ENCODE data around the gene CLNK. TPM values are rescaled to one million over a fixed set of nuclear protein-coding genes. Genes with fewer than 3 reads are reported as not detected.

CLNK gene
- polyA plus RNA-seq, 1 of the 3 experiments (the other 2 are of a cell fraction): not detected

- 86% methylated on average over 6 of the region's 6 CpGs for WGBS (ENCODE audit: low lambda C conversion rate)
- H3K4me3 ChIP-seq (ENCODE audit: low read depth in 2 of 2, low read length in 1 of 2): no peak overlapping the region
- no peak overlapping the region for H3K4me2 ChIP-seq
- no peaks in the 10 kb centered on the region for H3K9me3 ChIP-seq
- peaks cover 22% of the 10 kb centered on the region; the same call in 1 of the 2 replicates for H3K79me2 ChIP-seq (ENCODE audit: insufficient read depth)
- no peak overlapping the region for H3K9ac ChIP-seq
- H3K27ac ChIP-seq (ENCODE audit: low read depth in 2 of 2, low read length in 1 of 2): no peak overlapping the region
- H3K36me3 ChIP-seq (replicated peaks in 1 of 2; ENCODE audit: control insufficient read depth in 1 of 2, insufficient read depth in 2 of 2, low read length in 1 of 2): peaks cover 23 to 29% of the 10 kb centered on the region in 2 experiments
- TF ChIP-seq GABPA (IDR thresholded peaks at IDR 0.05; ENCODE audit: low read depth): no peak
- TF ChIP-seq TAF1 (IDR thresholded peaks at IDR 0.05; ENCODE audit: borderline replicate concordance, low read depth, low read length): no peak
- no peak for TF ChIP-seq NFIC (IDR thresholded peaks at IDR 0.05; ENCODE audit: borderline replicate concordance)
- no peak for TF ChIP-seq RCOR1 (IDR thresholded peaks at IDR 0.05; ENCODE audit: low read length)
- TF ChIP-seq, protein P1, sequence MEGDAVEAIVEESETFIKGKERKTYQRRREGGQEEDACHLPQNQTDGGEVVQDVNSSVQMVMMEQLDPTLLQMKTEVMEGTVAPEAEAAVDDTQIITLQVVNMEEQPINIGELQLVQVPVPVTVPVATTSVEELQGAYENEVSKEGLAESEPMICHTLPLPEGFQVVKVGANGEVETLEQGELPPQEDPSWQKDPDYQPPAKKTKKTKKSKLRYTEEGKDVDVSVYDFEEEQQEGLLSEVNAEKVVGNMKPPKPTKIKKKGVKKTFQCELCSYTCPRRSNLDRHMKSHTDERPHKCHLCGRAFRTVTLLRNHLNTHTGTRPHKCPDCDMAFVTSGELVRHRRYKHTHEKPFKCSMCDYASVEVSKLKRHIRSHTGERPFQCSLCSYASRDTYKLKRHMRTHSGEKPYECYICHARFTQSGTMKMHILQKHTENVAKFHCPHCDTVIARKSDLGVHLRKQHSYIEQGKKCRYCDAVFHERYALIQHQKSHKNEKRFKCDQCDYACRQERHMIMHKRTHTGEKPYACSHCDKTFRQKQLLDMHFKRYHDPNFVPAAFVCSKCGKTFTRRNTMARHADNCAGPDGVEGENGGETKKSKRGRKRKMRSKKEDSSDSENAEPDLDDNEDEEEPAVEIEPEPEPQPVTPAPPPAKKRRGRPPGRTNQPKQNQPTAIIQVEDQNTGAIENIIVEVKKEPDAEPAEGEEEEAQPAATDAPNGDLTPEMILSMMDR (IDR thresholded peaks at IDR 0.05): no peak
- no peak for TF ChIP-seq EZH2phosphoT487 (IDR thresholded peaks at IDR 0.05; ENCODE audit: borderline replicate concordance, low read depth)
- TF ChIP-seq TCF12 (IDR thresholded peaks at IDR 0.05): no peak
- TF ChIP-seq MXI1 (IDR thresholded peaks at IDR 0.05; ENCODE audit: low read depth, low read length): no peak
- no peak for TF ChIP-seq GATA2 (CRISPR knock-in tag; IDR thresholded peaks at IDR 0.05)
- TF ChIP-seq SIN3A (IDR thresholded peaks at IDR 0.05; ENCODE audit: borderline replicate concordance, low read depth, low read length): no peak
- DNase-seq: no peak
- ChIA-PET POLR2A (no interaction called here), CTCF (no interaction called here)
- H3K27me3 ChIP-seq (ENCODE audit: insufficient read depth): no peaks in the 10 kb centered on the region
- H3F3A ChIP-seq (replicated peaks; ENCODE audit: insufficient read depth): no peaks in the 10 kb centered on the region
- no peaks in the 10 kb centered on the region for H4K20me1 ChIP-seq (ENCODE audit: insufficient read depth)
- no peak overlapping the region for H2AFZ ChIP-seq (ENCODE audit: low read depth)
- H3K4me1 ChIP-seq (ENCODE audit: control insufficient read depth in 1 of 2, insufficient read depth in 2 of 2, low read depth in 1 of 2, low read length in 1 of 2): peaks cover 0 to 4% of the 10 kb centered on the region in 2 experiments; a peak in 1 of 4 replicates
- no peaks in the 10 kb centered on the region for H3K9me2 ChIP-seq
Observed at GRCh38 chr4:10454726-10455125, 229.8 kb downstream of the CLNK start.

DNA sequence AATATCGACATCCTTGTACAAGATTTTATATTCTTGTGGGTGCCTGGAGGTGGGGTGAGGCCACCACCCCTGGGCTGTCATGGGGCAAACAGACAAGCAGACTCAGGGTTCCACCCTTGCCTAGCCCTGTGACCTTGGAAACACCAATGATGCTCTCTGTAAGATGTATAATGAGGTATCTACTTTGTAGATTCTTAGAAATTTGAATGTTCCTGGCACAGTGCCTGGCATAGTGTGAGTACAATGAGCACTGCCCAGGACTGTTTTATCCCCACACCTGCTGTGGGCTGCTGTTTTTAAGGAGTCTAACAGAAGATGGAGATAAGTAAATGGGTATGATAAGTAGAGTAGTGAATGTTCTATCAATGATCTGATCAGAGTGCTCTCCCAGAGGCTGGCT, 230.4 kb downstream of the CLNK start:
- 88% methylated on average over 1 of the region's 1 CpG for WGBS (ENCODE audit: low lambda C conversion rate)
- no peak for DNase-seq

More for the DNA sequence above, 230.4 kb downstream of the CLNK start:
- H2AFZ ChIP-seq (ENCODE audit: low read depth): no peak overlapping the region
- no peak overlapping the region for H3K4me2 ChIP-seq
- no peaks in the 10 kb centered on the region for H3K9me3 ChIP-seq
- H3K4me1 ChIP-seq (ENCODE audit: control insufficient read depth in 1 of 2, insufficient read depth in 2 of 2, low read depth in 1 of 2, low read length in 1 of 2): peaks cover 0 to 4% of the 10 kb centered on the region in 2 experiments; a peak in 1 of 4 replicates
- peaks cover 23 to 29% of the 10 kb centered on the region in 2 experiments for H3K36me3 ChIP-seq (replicated peaks in 1 of 2; ENCODE audit: control insufficient read depth in 1 of 2, insufficient read depth in 2 of 2, low read length in 1 of 2)
- no peak overlapping the region for H3K27ac ChIP-seq (ENCODE audit: low read depth in 2 of 2, low read length in 1 of 2)
- H3K79me2 ChIP-seq (ENCODE audit: insufficient read depth): peaks cover 22% of the 10 kb centered on the region; the same call in 1 of the 2 replicates
- no peaks in the 10 kb centered on the region for H3K27me3 ChIP-seq (ENCODE audit: insufficient read depth)
- no peaks in the 10 kb centered on the region for H4K20me1 ChIP-seq (ENCODE audit: insufficient read depth)
- H3K4me3 ChIP-seq (ENCODE audit: low read depth in 2 of 2, low read length in 1 of 2): no peak overlapping the region
- POLR2A ChIA-PET: no interaction called here
- no peak overlapping the region for H3K9ac ChIP-seq
- no peak for TF ChIP-seq RXRA (IDR thresholded peaks at IDR 0.05; ENCODE audit: borderline replicate concordance, low read depth)
- no peak for TF ChIP-seq USF1 (IDR thresholded peaks at IDR 0.05; ENCODE audit: borderline replicate concordance, low read depth)
- TF ChIP-seq ELF1 (IDR thresholded peaks at IDR 0.05): no peak
- TF ChIP-seq NFIC (IDR thresholded peaks at IDR 0.05; ENCODE audit: borderline replicate concordance): no peak
- no peak for TF ChIP-seq YY1 (IDR thresholded peaks at IDR 0.05; ENCODE audit: low read depth)
- no peaks in the 10 kb centered on the region for H3F3A ChIP-seq (replicated peaks; ENCODE audit: insufficient read depth)
- H3K9me2 ChIP-seq: no peaks in the 10 kb centered on the region
- CTCF ChIA-PET: no interaction called here
